Measurements from ENCODE around the gene ACSL1.

The ACSL1 gene

DNA sequence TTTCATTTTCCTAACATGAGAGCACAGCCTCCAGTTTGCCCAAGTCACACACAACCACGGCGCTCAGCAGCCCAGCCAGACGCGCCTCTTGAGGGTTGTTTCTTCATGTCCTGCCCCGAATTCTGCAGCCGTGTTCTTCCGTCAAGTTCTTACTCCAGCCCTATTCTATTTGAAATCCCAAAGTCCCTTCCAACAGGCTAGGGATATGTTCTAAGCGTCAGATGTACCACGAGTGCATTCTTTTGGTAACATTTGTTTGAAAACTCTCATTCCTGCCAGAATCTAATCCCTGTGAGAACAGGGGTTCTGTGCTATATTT, 23.1 kb downstream of the ACSL1 start:
- no peak for TF ChIP-seq CTCF (IDR thresholded peaks at IDR 0.05; ENCODE audit: borderline replicate concordance, insufficient read depth, low read depth, low read length)

DNA sequence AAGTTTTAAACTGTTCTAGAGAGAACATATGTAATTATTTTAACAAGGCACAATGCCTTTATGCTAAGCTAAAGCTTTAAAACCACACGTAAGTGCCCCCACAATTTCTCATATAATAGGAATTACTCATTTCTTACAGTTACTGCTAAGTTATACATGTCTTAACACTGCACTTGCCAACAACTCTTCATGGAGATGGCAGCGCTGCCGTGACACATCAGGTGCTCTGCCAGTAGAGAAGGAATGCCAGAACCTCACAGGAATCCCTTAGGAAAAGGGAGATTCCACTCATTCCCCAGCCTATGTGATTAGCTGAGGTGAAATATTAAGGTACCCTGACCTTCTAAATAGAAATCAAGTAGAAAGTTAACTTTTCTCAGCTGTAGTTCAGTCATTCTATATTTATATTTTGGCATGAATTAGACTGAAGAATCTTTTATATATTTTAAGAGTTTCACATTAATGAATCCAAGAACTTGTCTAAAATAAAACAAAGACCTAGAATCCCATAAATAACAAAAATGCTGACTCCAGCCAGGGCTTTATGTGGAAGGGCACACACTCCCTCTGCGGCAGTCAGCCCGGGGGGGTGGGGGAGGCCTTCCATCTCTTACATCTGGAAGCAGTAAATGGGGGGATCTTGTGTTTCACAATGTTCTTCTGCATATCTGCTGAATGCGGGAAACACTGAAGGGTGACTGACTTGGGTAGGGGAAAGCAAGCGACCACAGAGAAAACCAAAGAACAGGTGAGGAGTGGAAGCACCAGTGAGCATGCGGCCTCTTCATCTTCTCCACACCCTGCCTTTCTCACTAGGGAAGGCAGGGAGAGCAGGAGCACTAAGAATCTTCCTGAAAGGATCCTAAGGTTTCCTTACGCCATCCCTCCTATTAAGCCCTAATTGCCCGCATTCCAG, 23.7 kb downstream of the ACSL1 start:
- TF ChIP-seq CTCF (IDR thresholded peaks at IDR 0.05; ENCODE audit: borderline replicate concordance, insufficient read depth, low read depth, low read length), result no peak
- no peak overlapping the region for H3K4me3 ChIP-seq (ENCODE audit: low read depth, low read length)

More for the DNA sequence above, 23.1 kb downstream of the ACSL1 start:
- H3K4me3 ChIP-seq (ENCODE audit: low read depth, low read length), result no peak overlapping the region

DNA sequence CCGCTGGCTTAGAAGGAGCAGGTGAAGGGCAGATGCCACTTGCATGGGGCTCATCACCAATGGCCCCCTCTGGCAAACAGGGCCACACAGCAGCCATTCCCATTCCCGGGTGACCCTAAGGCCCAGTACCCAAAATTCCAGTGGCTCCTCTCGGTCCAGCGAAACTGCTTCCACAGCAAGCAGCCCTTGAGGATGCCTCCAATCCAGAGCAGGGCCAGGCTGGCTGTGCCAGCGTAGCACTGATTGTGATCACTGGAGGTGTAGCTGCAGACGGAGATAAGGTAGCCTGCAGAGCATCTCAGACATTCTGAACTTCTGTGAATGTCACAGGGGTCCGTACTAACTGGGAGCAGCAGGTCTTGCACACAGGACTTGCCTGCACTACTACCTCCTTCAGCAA, 27.3 kb downstream of the ACSL1 start:
- H3K4me3 ChIP-seq (ENCODE audit: low read depth, low read length), result no peak overlapping the region

GRCh38 chr4:184796906-184797305, 28.9 kb downstream of the ACSL1 start:
- no peak for TF ChIP-seq CTCF (IDR thresholded peaks at IDR 0.05; ENCODE audit: borderline replicate concordance, insufficient read depth, low read depth, low read length)
- H3K4me3 ChIP-seq (ENCODE audit: low read depth, low read length), result no peak overlapping the region

More for the DNA sequence above, 27.3 kb downstream of the ACSL1 start:
- no peak for TF ChIP-seq CTCF (IDR thresholded peaks at IDR 0.05; ENCODE audit: borderline replicate concordance, insufficient read depth, low read depth, low read length)

DNA sequence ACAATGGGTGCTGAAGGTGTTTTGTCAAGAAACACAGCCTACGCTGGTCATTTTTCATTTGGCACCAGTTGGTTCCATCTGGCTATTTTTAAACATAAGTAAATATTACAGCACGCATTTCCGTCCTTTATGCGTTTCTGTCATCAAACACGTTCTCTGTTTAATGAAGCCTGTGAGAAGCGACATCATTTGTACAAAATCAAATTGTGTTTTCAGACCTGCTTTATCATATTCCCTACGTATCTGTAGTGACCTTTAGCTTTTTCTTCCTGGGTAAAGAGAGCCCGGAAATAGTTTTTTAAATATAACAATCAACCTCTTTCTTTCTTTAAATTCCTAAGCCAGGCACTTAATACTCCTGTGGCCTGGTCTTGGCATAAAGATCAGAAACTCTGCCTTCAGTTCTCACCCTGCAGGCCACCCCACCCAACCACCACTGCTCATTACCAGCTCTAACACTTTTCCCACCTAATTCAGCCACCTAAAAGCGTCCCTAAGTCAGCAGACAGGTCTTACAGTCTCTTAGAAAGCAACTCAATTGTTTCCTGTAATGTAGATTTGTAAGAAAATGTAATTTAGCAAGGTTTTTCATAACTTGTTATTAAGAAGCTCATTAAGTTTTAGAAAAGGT, 30.4 kb downstream of the ACSL1 start:
- TF ChIP-seq CTCF (IDR thresholded peaks at IDR 0.05; ENCODE audit: borderline replicate concordance, insufficient read depth, low read depth, low read length), result no peak
- no peak overlapping the region for H3K4me3 ChIP-seq (ENCODE audit: low read depth, low read length)

DNA sequence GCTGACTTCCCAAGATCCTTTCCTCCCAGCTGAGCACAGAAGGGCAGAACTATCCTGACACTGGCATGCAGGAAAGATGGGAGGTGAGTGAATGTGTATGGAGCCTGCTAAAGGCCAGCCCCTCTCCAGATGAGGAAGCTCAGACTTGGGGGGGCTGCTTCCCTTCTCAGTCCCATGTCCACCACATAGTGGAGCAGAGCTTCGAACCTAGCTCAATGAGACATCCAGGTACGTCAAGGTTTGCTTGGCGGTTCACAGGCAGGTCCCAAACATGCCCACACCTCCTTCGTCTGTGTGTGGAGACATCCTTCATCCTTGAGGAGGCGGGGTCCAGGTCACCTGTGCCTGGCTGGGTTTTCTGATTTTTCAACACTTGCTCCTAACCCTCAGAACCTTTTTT, 31.3 kb downstream of the ACSL1 start:
- H3K4me3 ChIP-seq (ENCODE audit: low read depth, low read length), result no peak overlapping the region
- TF ChIP-seq CTCF (IDR thresholded peaks at IDR 0.05; ENCODE audit: borderline replicate concordance, insufficient read depth, low read depth, low read length), result no peak

All from GM12875 (cell line).